GM12878 (cell line): Measurements from ENCODE around the gene MCEMP1. TPM values are rescaled to one million over a fixed set of nuclear protein-coding genes. Genes with fewer than 3 reads are reported as not detected.

Experiments used
- CTCF ChIP-seq, 3 experiments: IDR thresholded peaks in 2 of 3; conservative IDR thresholded peaks in 1 of 3; 2 replicates each; pipeline ENCODE4 v1.5.1; 2011; ENCODE audit warnings: low read depth in 3 of 3, low read length in 3 of 3, mild to moderate bottlenecking in 3 of 3, control low read depth in 2 of 3, moderate library complexity in 2 of 3, inconsistent platforms in 1 of 3, mixed read lengths in 1 of 3; ENCODE audit not compliant: control insufficient read depth in 2 of 3, insufficient read depth in 1 of 3; ENCODE audit errors: extremely low read depth in 1 of 3
- CUX1 ChIP-seq: IDR thresholded peaks from 2 replicates; pipeline ENCODE4 v1.6.1; 2012; ENCODE audit warnings: improper control_type of control experiment, low read depth, low read length; ENCODE audit not compliant: insufficient replicate concordance
- DPF2 ChIP-seq: fragments of 450-650 bp; IDR thresholded peaks from 2 replicates; pipeline ENCODE4 v1.6.1; 2017; ENCODE audit warnings: mild to moderate bottlenecking
- ELK1 ChIP-seq: IDR thresholded peaks from 2 replicates; pipeline ENCODE4 v1.6.1; 2012; ENCODE audit warnings: low read depth, low read length, improper control_type of control experiment
- HDAC2 ChIP-seq: fragments of 200-600 bp; sonication (generic); IDR thresholded peaks from 2 replicates; pipeline ENCODE4 v1.6.1; 2017
- MEF2A ChIP-seq: IDR thresholded peaks from 2 replicates; pipeline ENCODE4 v1.6.1; 2011; ENCODE audit warnings: low read depth, mild to moderate bottlenecking, low read length, moderate library complexity; ENCODE audit not compliant: insufficient read depth
- NFYB ChIP-seq: IDR thresholded peaks from 2 replicates; pipeline ENCODE4 v1.6.1; 2011; ENCODE audit warnings: low read depth, mild to moderate bottlenecking, low read length, improper control_type of control experiment, moderate library complexity; ENCODE audit not compliant: insufficient read depth
- SIX5 ChIP-seq: IDR thresholded peaks from 2 replicates; pipeline ENCODE4 v1.6.1; 2011; ENCODE audit warnings: mild to moderate bottlenecking, low read depth, low read length, moderate library complexity; ENCODE audit not compliant: severe bottlenecking
- SUPT20H ChIP-seq: IDR thresholded peaks from 2 replicates; pipeline ENCODE4 v1.6.1; 2011; ENCODE audit warnings: low read depth, mild to moderate bottlenecking, low read length, moderate library complexity, borderline replicate concordance; ENCODE audit not compliant: control insufficient read depth
- SUZ12 ChIP-seq: fragments of 200-600 bp; sonication (generic); IDR thresholded peaks from one replicate; pipeline ENCODE4 v1.6.1; 2018; ENCODE audit warnings: antibody characterized with exemption, mild to moderate bottlenecking; ENCODE audit not compliant: unreplicated experiment
- TCF12 ChIP-seq: IDR thresholded peaks from 2 replicates; pipeline ENCODE4 v1.6.1; 2011; ENCODE audit warnings: low read depth, mild to moderate bottlenecking, low read length
- ZBTB11 ChIP-seq: fragments of 450-650 bp; formaldehyde crosslinking; IDR thresholded peaks from 2 replicates; pipeline ENCODE4 v1.5.0; 2022; ENCODE audit warnings: mild to moderate bottlenecking, missing genetic modification characterization
- ZNF24 ChIP-seq: fragments of 450-650 bp; IDR thresholded peaks from 2 replicates; pipeline ENCODE4 v1.6.1; 2017; ENCODE audit warnings: antibody characterized with exemption, mild to moderate bottlenecking
- polyA plus RNA-seq, 11 experiments: library from polyadenylated mRNA; depleted of rRNA in 4 of 11; unstranded in 6 of 11; stranded (reverse) in 5 of 11; fragments of >200 nt; fragmentation: Nextera tagmentation in 4 of 11; fragmentation: Illumina TruSeq in 1 of 11; extraction: Ambion mirVana in 4 of 11; extraction: Trizol in 1 of 11; gene quantifications; 1 replicate in 1 of 11; 2 replicates in 10 of 11; pipeline versions ENCODE4 v1.2.1 to v1.2.3, GENCODE V29; 2011 to 2016; ENCODE audit warnings: inconsistent platforms in 2 of 11, missing spikeins in 2 of 11, low read depth in 1 of 11
- total RNA-seq, 4 experiments: library from RNA; depleted of rRNA in 3 of 4; stranded (reverse); fragments of >200 nt in 3 of 4; fragmentation: Illumina TruSeq in 1 of 4; extraction: Trizol in 1 of 4; gene quantifications; 2 replicates each; pipeline versions ENCODE4 v1.2.1 to v1.2.3, GENCODE V29; 2013 to 2021

The MCEMP1 gene
- total and polyA plus RNA-seq, 10 of the 15 experiments (the other 5 are each of a cell fraction or from before 2014, with no cell fraction given): 0.08 to 0.55 (median 0.26) TPM; not detected in 1

- TF ChIP-seq CUX1: no peak
- no peak for TF ChIP-seq SUPT20H
- TF ChIP-seq ELK1: peak; percentile 93
- no peak for TF ChIP-seq CTCF (IDR thresholded peaks at IDR 0.05 in 2 of 3, conservative IDR thresholded peaks at IDR 0.05 in 1 of 3; ENCODE audit: control insufficient read depth in 2 of 3, extremely low read depth in 1 of 3, insufficient read depth in 1 of 3, low read depth in 3 of 3, low read length in 3 of 3)
- TF ChIP-seq SIX5: peak; percentile 61
- no peak for TF ChIP-seq MEF2A
- peak; percentile 85 for TF ChIP-seq NFYB
- TF ChIP-seq TCF12: no peak
- no peak for TF ChIP-seq ZNF24
- TF ChIP-seq HDAC2: peak; percentile 91
- TF ChIP-seq DPF2: peak; percentile 98
- TF ChIP-seq SUZ12: no peak
- TF ChIP-seq ZBTB11 (CRISPR knock-in tag): no peak
Observed at GRCh38 chr19:7629347-7630054, 47.4 kb upstream of the MCEMP1 start, which contains the start of the genes PET100 and XAB2 (continued).
